ENCODE measurements around the gene ERBB4.

DNA sequence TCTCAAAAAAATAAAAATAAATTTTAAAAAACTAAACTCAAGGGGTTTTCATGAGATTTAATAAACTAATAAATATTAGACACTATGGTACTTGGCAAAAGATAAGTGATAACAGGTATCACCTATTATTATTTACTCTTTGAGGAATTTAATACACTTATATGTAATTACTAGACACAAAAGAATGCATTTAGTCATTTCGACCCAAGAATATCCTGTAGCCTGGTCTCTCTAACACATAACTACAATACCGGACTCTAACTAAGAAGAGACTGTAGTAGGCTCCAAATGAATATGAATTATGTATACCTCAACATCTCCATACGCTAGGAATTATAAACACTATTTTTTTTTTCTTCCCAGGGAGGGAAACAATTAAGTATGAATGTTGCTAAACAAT is 1131.5 kb downstream of the ERBB4 start:
- TF ChIP-seq EZH2 (IDR thresholded peaks at IDR 0.05; ENCODE audit: borderline replicate concordance, low read depth, low read length, poor library complexity, severe bottlenecking), result no peak
- TF ChIP-seq, protein P1, sequence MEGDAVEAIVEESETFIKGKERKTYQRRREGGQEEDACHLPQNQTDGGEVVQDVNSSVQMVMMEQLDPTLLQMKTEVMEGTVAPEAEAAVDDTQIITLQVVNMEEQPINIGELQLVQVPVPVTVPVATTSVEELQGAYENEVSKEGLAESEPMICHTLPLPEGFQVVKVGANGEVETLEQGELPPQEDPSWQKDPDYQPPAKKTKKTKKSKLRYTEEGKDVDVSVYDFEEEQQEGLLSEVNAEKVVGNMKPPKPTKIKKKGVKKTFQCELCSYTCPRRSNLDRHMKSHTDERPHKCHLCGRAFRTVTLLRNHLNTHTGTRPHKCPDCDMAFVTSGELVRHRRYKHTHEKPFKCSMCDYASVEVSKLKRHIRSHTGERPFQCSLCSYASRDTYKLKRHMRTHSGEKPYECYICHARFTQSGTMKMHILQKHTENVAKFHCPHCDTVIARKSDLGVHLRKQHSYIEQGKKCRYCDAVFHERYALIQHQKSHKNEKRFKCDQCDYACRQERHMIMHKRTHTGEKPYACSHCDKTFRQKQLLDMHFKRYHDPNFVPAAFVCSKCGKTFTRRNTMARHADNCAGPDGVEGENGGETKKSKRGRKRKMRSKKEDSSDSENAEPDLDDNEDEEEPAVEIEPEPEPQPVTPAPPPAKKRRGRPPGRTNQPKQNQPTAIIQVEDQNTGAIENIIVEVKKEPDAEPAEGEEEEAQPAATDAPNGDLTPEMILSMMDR (conservative IDR thresholded peaks at IDR 0.05; ENCODE audit: low read depth, low read length), result no peak
